GM19025 (cell line): ENCODE data around the gene QKI.
"Not testable (repeated sequence)": the region's sequence is repeated elsewhere in the genome, so short reads cannot be mapped to it uniquely, and the experiment has no call there.

Source experiments
- ATAC-seq: cut with Tn5 transposase; IDR thresholded peaks from one replicate; pipeline ENCODE4 v1.9.1; 2021; ENCODE audit warnings: mild to moderate bottlenecking, low read depth, moderate library complexity; ENCODE audit not compliant: unreplicated experiment

Gene QKI

DNA sequence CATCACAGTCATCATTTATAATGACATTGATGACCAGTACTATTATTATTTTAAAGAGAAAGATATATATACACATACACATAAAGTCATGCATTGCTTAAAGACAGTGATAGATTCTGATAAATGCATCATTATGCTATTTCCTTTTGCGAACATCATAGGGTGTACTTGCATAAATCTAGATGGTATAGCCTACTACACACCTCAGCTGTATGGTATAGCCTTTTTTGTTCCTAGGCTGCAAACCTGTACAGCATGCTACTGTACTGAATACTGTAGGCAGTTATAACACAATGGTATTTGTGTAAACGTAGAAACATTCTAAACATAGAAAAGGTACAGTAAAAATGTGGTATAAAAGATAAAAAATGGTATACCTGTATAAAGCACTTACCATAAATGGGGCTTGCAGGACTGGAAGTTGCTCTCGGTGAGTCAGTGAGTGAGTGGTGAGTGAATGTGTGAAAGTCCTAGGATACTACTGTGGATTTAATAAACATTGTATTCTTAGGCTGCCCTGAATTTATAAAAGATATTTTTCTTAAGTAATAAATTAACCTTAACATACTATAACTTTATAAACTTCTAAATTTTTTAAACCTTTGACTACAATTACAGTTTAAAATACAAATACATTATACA lies 23.9 kb downstream of the QKI start:
- ATAC-seq, result no peak

DNA sequence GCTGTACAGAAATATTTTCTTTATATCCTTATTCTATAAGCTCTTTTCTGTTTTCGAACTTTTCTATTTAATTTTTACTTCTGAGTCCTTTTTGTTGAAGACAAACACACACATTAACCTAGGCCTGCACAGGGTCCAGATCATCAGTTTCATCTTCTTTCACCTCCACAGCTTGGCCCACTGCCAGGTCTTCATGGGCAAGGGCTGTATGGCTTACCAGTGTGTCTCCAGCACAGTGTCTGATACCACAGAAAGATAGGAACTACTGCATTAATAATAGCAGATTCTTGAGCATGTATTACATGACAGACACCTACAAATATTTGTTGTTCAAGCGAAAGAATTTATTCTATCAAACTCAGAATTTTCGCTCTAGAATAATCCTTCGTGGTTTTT lies 24.4 kb downstream of the QKI start:
- no peak for ATAC-seq

DNA sequence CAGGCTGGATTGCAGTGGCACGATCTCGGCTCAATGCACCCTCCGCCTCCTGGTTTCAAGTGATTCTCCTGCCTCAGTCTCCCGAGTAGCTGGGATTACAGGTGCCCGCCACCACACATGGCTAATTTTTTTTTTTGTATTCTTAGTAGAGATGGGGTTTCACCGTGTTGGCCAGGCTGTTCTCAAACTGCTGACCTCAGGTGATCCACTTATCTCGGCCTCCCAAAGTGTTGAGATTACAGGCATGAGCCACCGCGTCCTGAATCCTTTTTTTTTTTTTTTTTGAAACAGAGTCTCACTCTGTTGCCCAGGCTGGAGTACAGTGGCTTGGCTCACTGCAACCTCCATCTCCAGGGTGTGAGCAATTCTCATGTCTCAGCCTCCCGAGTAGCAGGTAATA lies 24.9 kb downstream of the QKI start:
- ATAC-seq, result not testable (repeated sequence)

DNA sequence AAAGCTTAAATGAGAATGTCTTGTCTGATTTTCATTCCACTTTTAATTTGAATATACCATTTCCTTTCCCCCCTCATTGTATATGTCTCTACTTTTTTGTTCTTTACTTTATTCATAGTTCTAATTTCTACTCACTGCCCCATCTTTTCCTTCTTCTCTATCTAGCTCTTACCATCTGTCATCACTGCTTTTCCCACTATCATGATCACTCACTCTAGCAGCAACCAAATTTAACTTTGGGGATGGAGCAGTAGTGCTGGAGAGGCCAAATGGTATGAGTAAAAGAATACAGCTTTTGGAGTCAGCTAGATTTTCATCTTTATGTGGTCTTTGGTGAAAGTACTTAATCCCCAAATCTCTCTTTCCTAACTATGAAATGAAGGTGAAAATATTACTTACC lies 25.5 kb downstream of the QKI start:
- ATAC-seq, result no peak

DNA sequence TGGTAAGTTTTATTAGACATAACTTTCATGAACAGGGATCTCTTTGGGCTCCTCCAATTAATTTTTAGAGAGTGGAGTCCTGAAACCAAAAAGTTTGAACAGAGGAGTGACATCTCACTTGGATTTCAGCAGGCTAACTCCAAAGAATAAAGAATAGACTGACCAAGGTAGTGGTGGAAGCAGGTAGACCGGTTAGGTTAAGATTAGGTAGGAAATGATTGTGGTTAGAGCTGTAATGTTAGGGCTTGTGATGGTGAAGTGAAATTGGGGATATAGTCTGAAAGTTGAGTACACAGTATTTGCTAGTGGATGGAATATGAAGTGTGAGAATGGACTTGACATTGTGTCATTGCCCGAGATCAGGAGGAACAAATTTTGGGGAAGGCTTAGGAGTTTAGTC lies 27.8 kb downstream of the QKI start:
- no peak for ATAC-seq

DNA sequence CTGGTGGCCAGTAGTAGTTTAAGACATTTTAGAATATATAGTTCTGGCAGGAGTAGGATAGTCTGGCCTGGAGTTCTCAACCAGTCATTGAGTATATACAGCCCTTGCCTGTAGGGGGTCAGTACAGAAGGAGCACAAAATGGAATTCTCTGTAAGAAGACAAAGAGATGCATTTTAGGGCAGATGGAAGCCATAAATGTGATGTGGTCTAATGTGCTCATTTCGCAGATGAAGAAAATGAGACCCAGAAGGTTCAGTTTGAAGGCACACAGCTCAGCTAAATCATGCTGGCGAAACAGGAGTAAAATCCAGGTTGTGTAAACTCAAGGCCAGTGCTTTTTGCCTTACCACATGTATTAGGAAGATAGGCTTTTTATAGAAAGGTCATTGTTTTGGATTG lies 29.6 kb downstream of the QKI start:
- no peak for ATAC-seq

DNA sequence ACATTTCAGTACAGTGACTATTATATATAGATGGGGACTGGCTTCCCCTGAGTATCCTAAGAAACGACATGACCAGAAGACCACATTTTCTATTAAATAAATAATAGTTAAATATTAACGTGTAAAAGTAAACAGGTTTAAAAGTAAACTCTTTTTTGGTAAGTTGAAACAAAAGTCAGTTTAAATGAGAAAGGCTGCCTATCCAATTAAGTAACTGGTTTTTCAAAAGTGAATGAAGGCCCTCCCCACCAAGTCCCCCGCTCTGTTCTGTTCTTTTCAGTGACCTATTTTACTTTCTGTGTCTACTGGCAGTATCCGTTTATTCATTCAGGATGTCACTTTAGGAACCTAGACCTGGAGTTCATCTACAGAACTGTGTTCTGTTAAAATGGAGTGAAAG lies 32.0 kb downstream of the QKI start:
- ATAC-seq, result no peak

DNA sequence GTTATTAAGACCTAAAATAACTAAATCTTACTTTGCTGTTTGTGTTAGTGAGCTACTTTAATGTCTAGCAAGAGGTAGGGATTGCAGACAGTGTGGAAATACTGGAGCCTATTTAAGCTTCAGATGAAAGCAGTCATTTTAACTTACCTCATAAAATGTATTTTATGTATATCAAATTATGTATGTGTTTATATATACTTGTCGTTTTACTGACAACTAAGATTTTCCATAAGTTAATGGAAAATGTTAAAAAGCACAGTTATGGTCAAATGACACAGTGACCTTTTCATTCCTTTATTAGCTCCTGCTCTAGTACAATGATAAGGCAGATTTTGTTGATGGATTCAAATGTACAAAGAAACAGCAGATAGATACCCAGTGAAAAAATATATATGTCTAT lies 34.6 kb downstream of the QKI start:
- no peak for ATAC-seq

DNA sequence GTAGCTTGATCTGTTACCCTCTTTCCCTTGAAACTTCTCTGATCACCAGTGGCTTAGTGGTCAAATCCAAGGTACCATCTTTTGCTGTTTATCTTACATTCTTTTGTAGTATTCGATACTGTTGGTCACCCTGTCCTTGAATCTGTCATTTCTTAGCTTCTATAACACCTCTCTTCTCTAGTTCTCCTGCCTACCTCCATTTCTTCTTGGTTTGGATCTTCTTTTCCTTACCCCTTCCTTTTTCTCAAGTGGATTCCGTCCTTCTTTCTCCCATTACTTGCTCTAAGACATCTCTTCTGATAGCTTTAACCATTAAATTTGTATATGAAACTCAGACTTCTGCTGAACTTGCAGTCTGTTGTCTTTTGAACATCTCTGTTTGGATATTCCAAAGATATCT lies 39.9 kb downstream of the QKI start:
- ATAC-seq, result no peak

DNA sequence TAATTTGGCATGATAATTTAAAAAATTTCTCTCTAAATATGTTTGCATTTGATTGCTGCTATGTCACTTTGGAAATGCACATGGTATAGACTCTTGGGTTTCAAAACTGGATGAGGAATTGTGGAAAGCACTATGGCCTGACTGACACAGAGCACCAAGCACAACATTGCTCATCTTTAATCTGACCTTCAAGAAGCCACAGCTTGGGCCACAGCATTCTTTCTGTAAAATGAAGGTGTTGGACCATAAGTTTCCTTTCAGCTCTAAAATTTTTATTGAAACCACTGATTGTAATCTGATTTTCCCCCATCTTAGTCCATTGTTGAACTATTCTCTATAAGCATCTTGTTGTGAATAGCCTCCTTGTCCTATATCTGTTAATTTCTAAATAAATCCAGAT lies 41.0 kb downstream of the QKI start:
- ATAC-seq, result no peak

DNA sequence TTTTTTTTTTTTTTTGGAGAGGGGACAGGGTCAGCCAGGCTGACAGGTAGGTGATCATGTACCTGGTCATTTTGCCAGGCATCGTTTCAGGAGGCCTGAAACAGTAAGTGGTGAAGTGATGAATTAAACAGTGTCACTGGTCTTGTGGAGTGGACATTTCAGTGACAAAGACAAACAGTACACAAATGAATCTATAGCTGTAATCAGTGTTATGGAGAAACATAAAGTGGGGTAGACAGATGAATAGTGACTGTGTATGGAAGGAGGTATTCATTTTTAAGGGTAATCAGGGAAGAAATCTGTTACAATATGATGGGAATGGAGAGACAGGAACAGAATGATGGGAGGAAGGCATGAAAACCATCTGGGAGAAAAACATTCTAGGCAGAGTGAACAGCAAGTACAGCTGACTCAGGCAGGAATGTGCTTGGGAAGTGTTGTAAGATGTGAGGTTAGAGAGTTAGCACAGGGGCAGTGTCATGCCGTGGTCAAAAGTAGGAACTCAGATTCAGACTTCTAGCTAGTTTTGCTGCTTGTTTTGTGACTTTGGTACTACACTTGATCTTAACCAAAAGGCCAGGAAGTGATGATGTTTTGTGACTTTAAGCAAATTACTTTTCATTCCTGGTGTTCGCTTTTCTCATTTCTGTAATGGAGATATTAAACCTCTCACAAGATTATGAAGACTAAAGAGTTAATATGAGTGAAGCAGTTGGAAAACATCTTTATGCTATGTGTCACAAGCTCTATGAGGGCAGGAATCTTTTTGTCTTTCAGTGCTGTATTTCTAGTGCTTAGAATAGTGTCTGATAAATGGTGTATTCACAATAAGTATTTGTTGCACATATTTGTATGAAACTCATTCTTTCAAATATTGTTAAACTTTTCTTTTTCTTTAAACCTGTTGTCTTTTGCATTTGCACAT lies 43.4 kb downstream of the QKI start:
- ATAC-seq, result no peak

DNA sequence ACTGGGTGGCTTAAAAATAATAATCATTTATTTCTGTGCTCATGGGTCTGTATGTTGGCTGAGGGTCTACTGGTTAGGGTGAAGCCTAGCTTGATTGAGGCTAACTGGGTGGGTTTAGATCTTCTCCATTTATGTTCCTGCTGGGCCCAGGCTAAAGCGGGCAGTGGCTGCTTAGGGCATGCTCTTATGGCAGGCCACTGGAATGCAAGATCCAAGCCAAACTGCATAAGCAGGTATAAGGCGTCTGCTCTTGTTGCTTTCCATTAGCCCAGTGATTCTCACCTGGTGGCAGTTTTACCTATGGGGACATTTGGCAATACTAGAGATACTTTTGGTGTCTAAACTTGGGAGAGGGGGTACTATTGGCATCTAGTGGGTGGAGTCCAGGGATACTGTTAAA lies 44.5 kb downstream of the QKI start:
- no peak for ATAC-seq

DNA sequence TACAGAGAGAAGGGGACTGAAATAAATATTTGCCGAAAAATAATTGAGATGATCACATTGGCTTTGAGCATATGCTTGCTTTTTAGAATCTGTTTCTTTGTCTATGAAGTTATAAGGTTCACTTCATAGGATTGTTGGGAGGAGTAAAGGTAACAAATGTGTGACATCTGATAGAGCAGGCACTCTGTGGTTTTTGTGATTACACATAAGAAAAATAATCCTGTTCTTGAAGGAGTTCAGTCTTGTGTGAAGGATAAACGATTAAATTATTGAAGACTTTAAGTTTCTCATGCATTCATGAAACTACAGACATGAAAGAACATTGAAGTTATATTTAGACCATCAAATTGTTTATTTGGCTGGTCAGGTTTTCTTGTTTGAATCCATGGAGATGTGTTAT lies 45.0 kb downstream of the QKI start:
- no peak for ATAC-seq

DNA sequence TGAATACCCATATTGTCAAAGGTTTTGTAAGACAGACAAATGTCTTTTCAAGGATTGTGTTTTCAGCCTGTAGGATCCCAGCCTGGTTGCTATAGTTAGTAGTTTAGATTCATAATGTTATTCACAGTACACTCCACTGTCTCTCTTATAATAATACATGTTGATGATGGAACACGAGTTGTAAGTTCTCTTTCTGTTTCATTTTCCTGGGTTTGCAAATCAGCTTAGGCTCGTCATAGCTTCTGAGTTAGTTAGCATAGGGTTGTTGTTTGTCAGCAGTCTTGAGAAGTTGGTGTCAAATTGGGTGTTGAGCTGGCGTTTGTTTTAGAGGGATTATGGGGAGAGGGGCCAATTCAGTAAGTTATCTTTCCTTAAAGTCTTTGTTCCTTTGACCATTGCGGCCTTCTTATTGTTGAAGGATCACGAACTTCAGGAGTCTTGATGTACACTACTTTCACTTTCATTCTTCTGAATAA lies 45.8 kb downstream of the QKI start:
- peak; percentile 84 for ATAC-seq

DNA sequence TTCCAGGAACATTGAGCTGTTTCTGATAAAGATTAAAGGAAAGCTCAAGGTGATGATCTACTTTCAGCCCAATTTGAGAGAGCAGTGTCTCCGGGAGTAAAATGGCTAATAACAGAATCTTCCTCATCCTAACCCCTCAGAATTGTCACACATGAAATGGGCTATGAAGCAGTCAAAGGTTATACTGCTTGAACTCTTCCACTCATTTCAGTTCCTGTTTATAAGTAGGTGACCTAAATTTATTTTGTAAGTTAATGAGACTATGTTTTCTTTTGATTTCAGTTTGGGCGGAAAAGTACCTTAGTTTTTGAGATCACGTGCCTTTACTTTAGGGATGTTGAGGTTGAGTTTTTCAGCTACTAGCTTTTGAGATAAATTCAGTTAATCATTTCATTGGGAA lies 47.2 kb downstream of the QKI start:
- ATAC-seq, result no peak

DNA sequence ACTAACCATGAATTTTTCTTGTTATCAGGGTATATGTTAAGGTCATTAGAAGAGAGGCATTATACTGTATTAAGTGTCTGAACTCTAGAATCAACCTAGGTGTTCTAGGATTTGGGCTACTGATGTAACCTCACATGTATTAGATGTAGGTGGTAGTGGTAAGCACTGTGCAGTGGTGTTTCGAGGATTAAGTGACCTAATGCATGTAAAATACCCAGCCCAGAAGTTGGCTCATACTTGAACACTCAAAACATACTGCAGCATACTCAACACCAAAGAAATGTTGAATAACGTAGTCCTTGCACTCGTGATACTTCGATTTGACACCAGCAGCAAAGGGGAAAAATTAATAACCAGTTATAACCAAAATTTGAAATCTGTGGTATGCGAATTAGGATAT lies 48.7 kb downstream of the QKI start:
- no peak for ATAC-seq

DNA sequence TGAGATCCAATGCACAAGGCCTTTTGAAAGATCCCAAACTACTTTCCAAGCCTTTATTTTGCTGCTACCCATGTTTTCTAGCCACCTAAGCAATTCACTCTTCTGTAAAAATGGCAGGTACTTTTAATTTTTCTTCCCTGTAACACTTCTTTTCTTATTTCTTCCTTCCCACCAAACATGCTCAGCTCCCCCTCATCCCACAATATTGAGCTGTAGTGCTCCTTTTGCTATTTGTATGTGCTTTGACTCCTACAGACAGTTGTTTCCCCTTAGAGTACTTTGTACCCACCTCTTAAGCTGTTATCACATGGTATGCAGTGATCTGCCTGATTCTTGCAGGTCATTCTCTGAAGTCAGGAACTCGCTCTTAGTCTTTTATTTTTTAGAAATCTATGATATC lies 49.3 kb downstream of the QKI start:
- ATAC-seq, result no peak

DNA sequence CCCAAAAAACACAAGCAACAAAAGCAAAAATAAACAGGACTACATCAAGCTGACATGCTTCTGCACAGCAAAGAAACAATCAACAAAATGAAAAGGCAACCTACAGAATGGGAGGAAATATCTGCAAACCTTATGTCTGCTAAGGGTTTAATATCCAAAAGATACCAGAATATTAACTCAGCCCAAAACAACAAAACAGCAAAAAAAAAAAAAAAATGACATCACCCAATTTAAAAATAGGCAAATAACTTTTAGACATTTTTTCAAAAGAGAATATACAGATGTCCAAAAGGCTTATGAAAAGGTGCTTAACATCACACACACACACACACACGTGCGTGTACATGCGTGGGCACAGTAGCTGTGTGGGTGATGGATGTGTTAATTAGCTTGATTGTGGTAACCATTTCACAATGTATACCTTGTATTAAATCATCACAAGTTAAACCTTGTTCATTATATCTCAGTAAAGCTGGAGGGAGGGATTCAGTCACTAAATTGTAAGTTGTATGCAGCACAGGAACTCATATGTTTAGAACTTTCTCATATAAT lies 52.4 kb downstream of the QKI start:
- no peak for ATAC-seq

DNA sequence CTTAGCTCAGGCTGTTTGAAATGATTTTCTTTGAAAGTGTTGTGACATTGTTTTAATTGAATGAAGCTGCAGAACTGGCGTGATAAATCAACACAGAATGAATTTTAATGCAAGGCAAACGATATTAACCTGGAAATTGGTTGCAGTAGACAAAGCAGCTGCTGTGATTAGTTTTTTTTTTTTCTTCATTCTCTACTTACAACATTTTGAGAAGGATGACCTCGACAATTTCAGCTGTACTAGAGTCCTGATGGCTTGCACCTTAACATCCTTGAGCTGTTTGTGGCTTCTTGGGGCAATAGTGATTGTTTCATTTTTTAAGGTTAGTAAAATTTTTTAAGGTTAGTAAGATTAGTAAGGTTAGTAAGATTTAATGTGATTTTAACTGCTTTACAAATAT lies 54.2 kb downstream of the QKI start:
- no peak for ATAC-seq

DNA sequence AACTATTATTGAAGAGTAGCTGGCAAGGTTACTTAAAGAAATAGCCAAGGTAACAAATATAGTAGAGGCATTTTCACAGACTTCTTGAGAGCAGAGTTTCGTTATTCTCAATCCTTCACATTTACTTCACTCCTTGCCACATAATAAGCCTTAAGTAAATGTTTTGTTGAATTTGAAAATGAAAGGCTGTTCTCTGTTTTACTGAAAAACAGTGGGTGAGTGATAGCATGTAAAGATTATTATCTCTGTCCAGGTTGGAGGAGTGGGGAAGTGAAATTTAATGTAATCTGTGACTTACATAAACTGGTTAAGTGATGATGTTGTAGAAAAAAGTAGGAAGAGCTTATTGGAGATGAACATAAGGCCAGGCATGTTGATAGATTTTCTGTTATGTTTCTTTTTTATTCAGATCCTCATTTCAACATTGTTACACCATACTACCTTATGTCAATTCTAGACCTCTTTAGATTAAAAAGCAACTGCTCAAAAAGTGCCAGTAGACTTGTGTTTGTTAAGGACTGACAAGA lies 55.0 kb downstream of the QKI start:
- no peak for ATAC-seq

DNA sequence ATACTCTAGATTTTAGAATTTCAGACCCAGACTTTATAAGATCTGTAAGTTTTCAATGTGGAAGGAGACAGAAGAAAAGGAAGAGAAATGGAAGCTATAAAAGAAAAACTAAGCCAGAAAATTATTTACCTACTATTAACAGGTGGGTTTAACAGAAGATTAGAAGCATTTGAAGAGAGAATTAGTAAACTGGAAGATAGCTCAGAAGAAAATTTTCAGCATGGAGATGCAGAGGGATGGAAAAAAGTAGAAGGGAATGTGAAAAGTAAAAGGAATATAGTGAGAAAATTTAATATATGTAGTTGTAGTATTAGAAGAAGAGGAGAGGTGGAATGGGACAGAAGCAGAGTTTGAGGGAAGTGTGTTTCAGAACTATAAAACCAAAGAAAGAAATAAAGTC lies 56.1 kb downstream of the QKI start:
- no peak for ATAC-seq

DNA sequence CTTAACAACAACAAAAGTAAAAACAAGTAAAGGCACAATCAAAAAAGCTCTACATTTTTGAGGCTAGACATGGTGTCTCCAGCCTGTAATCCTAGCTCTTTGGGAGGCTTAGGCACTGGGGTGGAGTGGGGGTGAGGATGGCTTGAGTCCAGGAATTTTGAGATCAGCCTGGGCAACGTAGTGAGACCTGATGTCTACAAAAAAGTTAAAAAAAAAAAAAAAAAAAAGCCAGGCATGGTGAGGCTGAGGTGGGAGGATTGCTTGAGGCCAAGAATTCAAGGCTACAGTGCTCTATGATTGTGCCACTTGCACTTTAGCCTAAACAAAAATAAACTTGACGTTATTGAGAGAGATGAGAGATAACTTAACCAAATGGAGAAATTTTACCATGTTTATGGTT lies 60.1 kb downstream of the QKI start:
- ATAC-seq, result no peak
